ENCODE results near the gene CCDC86.

Gene CCDC86

GRCh38 chr11:60831501-60832079 is 10.3 kb upstream of the CCDC86 start:
- DNase-seq, result no peak

- no peak for DNase-seq
Observed at GRCh38 chr11:60834742-60835533, 7.0 kb upstream of the CCDC86 start.

GRCh38 chr11:60835534-60835846 is 6.4 kb upstream of the CCDC86 start:
- no peak for DNase-seq

- no peak for DNase-seq
Observed at GRCh38 chr11:60836866-60837515, 4.9 kb upstream of the CCDC86 start.

- no peak for DNase-seq
Observed at GRCh38 chr11:60838132-60838531, 3.8 kb upstream of the CCDC86 start.

GRCh38 chr11:60840470-60841430 is 1.2 kb upstream of the CCDC86 start:
- DNase-seq, result no peak

- peak; percentile 66 for DNase-seq
Observed at GRCh38 chr11:60842668-60843600, 1.0 kb downstream of the CCDC86 start.

- DNase-seq, result no peak
Observed at GRCh38 chr11:60844045-60844869, 2.3 kb downstream of the CCDC86 start.

GRCh38 chr11:60844870-60845221 is 2.9 kb downstream of the CCDC86 start:
- DNase-seq, result no peak

GRCh38 chr11:60845338-60845737 is 3.4 kb downstream of the CCDC86 start:
- DNase-seq, result no peak

- no peak for DNase-seq
Observed at GRCh38 chr11:60847281-60847680, 5.4 kb downstream of the CCDC86 start.

- no peak for DNase-seq
Observed at GRCh38 chr11:60847896-60848295, 6.0 kb downstream of the CCDC86 start.

- DNase-seq, result no peak
Observed at GRCh38 chr11:60848714-60849151, 6.8 kb downstream of the CCDC86 start.

- no peak for DNase-seq
Observed at GRCh38 chr11:60849641-60850520, 8.0 kb downstream of the CCDC86 start.

GRCh38 chr11:60851327-60852104 is 9.6 kb downstream of the CCDC86 start:
- no peak for DNase-seq

GRCh38 chr11:60852117-60852981 is 10.4 kb downstream of the CCDC86 start:
- no peak for DNase-seq

GRCh38 chr11:60852982-60853950 is 11.4 kb downstream of the CCDC86 start:
- DNase-seq, result no peak
